HEK293 (cell line): ENCODE results near the gene PSMB11.
A peak's percentile ranks its signal among the peaks of the same experiment; 100 is the strongest.

Experiments
- CTCF ChIA-PET: fragments of 350-600 bp; formaldehyde crosslinking; extraction: SDS; loops from one replicate; lab custom pipeline; 2021; ENCODE audit warnings: antibody characterized with exemption; lab: Yijun Ruan, JAX
- POLR2A ChIA-PET: fragments of 300-600 bp; formaldehyde crosslinking; extraction: SDS; loops from one replicate; lab custom pipeline; 2020; ENCODE audit warnings: antibody characterized with exemption, inconsistent platforms; lab: Yijun Ruan, JAX
- H3K27ac ChIP-seq: fragments of 200-500 bp; sonication (Bioruptor generic); 2 replicates; pipeline ENCODE4 v1.5.1; 2014; ENCODE audit warnings: low read depth, low read length, control low read depth, inconsistent platforms; ENCODE audit errors: extremely low read depth
- H3K36me3 ChIP-seq, 2 experiments: fragments of 200-500 bp in 1 of 2; sonication (Bioruptor generic) in 1 of 2; 1 replicate in 1 of 2; 2 replicates in 1 of 2; pipeline ENCODE4 v1.5.1; 2014 to 2017; ENCODE audit warnings: inconsistent platforms in 2 of 2, low read length in 2 of 2; ENCODE audit not compliant: control insufficient read depth in 2 of 2, insufficient read depth in 1 of 2
- H3K4me1 ChIP-seq: fragments of 200-500 bp; sonication (Bioruptor generic); 2 replicates; pipeline ENCODE4 v1.5.1; 2014; ENCODE audit warnings: mild to moderate bottlenecking, low read length, inconsistent platforms; ENCODE audit not compliant: control insufficient read depth, insufficient read depth
- H3K4me3 ChIP-seq: 2 replicates; pipeline ENCODE4 v1.5.1; 2011; ENCODE audit warnings: low read depth, mild to moderate bottlenecking, control low read depth, low read length, moderate library complexity
- H3K9me3 ChIP-seq: fragments of 200-500 bp; sonication (Bioruptor generic); 2 replicates; pipeline ENCODE4 v1.5.1; 2014; ENCODE audit warnings: low read depth, low read length, inconsistent platforms; ENCODE audit not compliant: control insufficient read depth, insufficient read depth
- GLIS1 ChIP-seq: fragments of 450-650 bp; formaldehyde crosslinking; IDR thresholded peaks from 2 replicates; pipeline ENCODE4 v1.5.1; 2016; ENCODE audit warnings: missing biosample characterization, missing genetic modification characterization
- IKZF3 ChIP-seq: fragments of 450-650 bp; IDR thresholded peaks from 2 replicates; pipeline ENCODE4 v1.5.0; 2018; ENCODE audit warnings: missing biosample characterization, mild to moderate bottlenecking, missing genetic modification characterization, moderate library complexity
- KLF16 ChIP-seq: fragments of 450-650 bp; formaldehyde crosslinking; IDR thresholded peaks from 2 replicates; pipeline ENCODE4 v1.5.1; 2017; ENCODE audit warnings: missing biosample characterization, missing genetic modification characterization
- KLF9 ChIP-seq: fragments of 450-650 bp; formaldehyde crosslinking; IDR thresholded peaks from 2 replicates; pipeline ENCODE4 v1.5.1; 2016; ENCODE audit warnings: missing biosample characterization, missing genetic modification characterization, low read depth
- PRDM4 ChIP-seq: fragments of 450-650 bp; formaldehyde crosslinking; IDR thresholded peaks from 2 replicates; pipeline ENCODE4 v1.5.1; 2017; ENCODE audit warnings: missing biosample characterization, missing genetic modification characterization
- REST ChIP-seq: fragments of 450-650 bp; formaldehyde crosslinking; IDR thresholded peaks from 2 replicates; pipeline ENCODE4 v1.5.1; 2016; ENCODE audit warnings: missing biosample characterization, missing genetic modification characterization
- TRIM28 ChIP-seq: IDR thresholded peaks from 2 replicates; pipeline ENCODE4 v1.6.1; 2011; ENCODE audit warnings: low read length, control low read depth, borderline replicate concordance
- ZBTB17 ChIP-seq: fragments of 450-650 bp; formaldehyde crosslinking; IDR thresholded peaks from 2 replicates; pipeline ENCODE4 v1.5.1; 2016; ENCODE audit warnings: missing biosample characterization, missing genetic modification characterization
- ZBTB20 ChIP-seq: fragments of 450-650 bp; formaldehyde crosslinking; IDR thresholded peaks from 2 replicates; pipeline ENCODE4 v1.5.1; 2016; ENCODE audit warnings: missing biosample characterization, missing genetic modification characterization
- ZBTB44 ChIP-seq: fragments of 450-650 bp; IDR thresholded peaks from 2 replicates; pipeline ENCODE4 v1.5.1; 2018; ENCODE audit warnings: missing biosample characterization, mild to moderate bottlenecking, missing genetic modification characterization
- ZFP69B ChIP-seq: fragments of 450-650 bp; formaldehyde crosslinking; IDR thresholded peaks from 2 replicates; pipeline ENCODE4 v1.5.1; 2016; ENCODE audit warnings: missing biosample characterization, missing genetic modification characterization
- ZNF121 ChIP-seq: fragments of 450-650 bp; formaldehyde crosslinking; IDR thresholded peaks from 2 replicates; pipeline ENCODE4 v1.5.1; 2016; ENCODE audit warnings: missing biosample characterization, missing genetic modification characterization
- ZNF19 ChIP-seq: fragments of 450-650 bp; formaldehyde crosslinking; IDR thresholded peaks from 2 replicates; pipeline ENCODE4; 2016; ENCODE audit warnings: missing biosample characterization, missing genetic modification characterization, low read depth
- ZNF274 ChIP-seq, 2 experiments: fragments of 200-500 bp in 1 of 2; fragments of 450-650 bp in 1 of 2; sonication (Bioruptor generic) in 1 of 2; formaldehyde crosslinking in 1 of 2; IDR thresholded peaks; 2 replicates each; pipeline versions ENCODE4 v1.5.1 to v1.6.1; 2014 to 2016; ENCODE audit warnings: borderline replicate concordance in 1 of 2, inconsistent platforms in 1 of 2, low read length in 1 of 2, missing biosample characterization in 1 of 2, missing genetic modification characterization in 1 of 2
- ZNF324 ChIP-seq: fragments of 450-650 bp; formaldehyde crosslinking; IDR thresholded peaks from 2 replicates; pipeline ENCODE4 v1.5.1; 2016; ENCODE audit warnings: missing biosample characterization, missing genetic modification characterization
- ZNF366 ChIP-seq: fragments of 450-650 bp; formaldehyde crosslinking; conservative IDR thresholded peaks from 2 replicates; pipeline ENCODE4 v1.5.1; 2016; ENCODE audit warnings: missing biosample characterization, missing genetic modification characterization
- ZNF398 ChIP-seq: fragments of 450-650 bp; formaldehyde crosslinking; IDR thresholded peaks from 2 replicates; pipeline ENCODE4 v1.5.1; 2017; ENCODE audit warnings: missing biosample characterization, missing genetic modification characterization
- ZNF544 ChIP-seq: fragments of 450-650 bp; formaldehyde crosslinking; IDR thresholded peaks from 2 replicates; pipeline ENCODE4 v1.5.0; 2017; ENCODE audit warnings: missing biosample characterization, missing genetic modification characterization
- ZNF629 ChIP-seq: fragments of 450-650 bp; formaldehyde crosslinking; IDR thresholded peaks from 2 replicates; pipeline ENCODE4 v1.5.1; 2017; ENCODE audit warnings: missing biosample characterization, missing genetic modification characterization
- ZNF639 ChIP-seq: fragments of 450-650 bp; formaldehyde crosslinking; IDR thresholded peaks from 2 replicates; pipeline ENCODE4 v1.5.1; 2016; ENCODE audit warnings: missing biosample characterization, missing genetic modification characterization
- ZNF670 ChIP-seq: fragments of 450-650 bp; formaldehyde crosslinking; IDR thresholded peaks from 2 replicates; pipeline ENCODE4 v1.5.1; 2016; ENCODE audit warnings: missing biosample characterization, missing genetic modification characterization, low read depth
- ZNF692 ChIP-seq: fragments of 450-650 bp; formaldehyde crosslinking; IDR thresholded peaks from 2 replicates; pipeline ENCODE4 v1.5.1; 2016; ENCODE audit warnings: missing biosample characterization, missing genetic modification characterization
- ZNF76 ChIP-seq: fragments of 450-650 bp; formaldehyde crosslinking; IDR thresholded peaks from 2 replicates; pipeline ENCODE4; 2016; ENCODE audit warnings: low read depth, missing biosample characterization, missing genetic modification characterization, borderline replicate concordance
- ZSCAN30 ChIP-seq: fragments of 450-650 bp; IDR thresholded peaks from 2 replicates; pipeline ENCODE4 v1.5.1; 2018; ENCODE audit warnings: missing biosample characterization, mild to moderate bottlenecking, missing genetic modification characterization, moderate library complexity

The PSMB11 gene

GRCh38 chr14:23071244-23071920 lies 29.4 kb downstream of the PSMB11 start:
- Histone ChIP-seq H3K4me3 (peak overlapping the region; percentile 65), H3K27ac (peak overlapping the region; percentile 84), H3K36me3 (peaks cover 28 to 59% of the 10 kb centered on the region in 2 experiments), H3K4me1 (peaks cover 16% of the 10 kb centered on the region), H3K9me3 (no peaks in the 10 kb centered on the region)
- POLR2A ChIA-PET, result interaction anchor here (0.6 to 3.5 kb wide), 14 partner anchors 8 to 250 kb away, joined by 3 to 48 read pairs (median 4); partner anchors contain the start of genes ACIN1, AJUBA, C14orf119 and PABPN1
- CTCF ChIA-PET, result interaction anchor here (0.6 to 4.0 kb wide), 14 partner anchors 9 to 1160 kb away, joined by 3 to 21 read pairs (median 8); partner anchors contain the start of genes ACIN1, C14orf119 and CDH24
- no peak for TF ChIP-seq PRDM4
- peak; percentile 88 for TF ChIP-seq ZNF76 (tag by site-specific recombination)
- peak; percentile 24; the same call in 1 of the 2 replicates for TF ChIP-seq REST (tag by site-specific recombination)
- TF ChIP-seq ZNF121, result no peak
- TF ChIP-seq TRIM28, result peak; percentile 62; the same call in 1 of the 2 replicates
- 0 out of 2 replicates have a peak, but pooled peaks have one; percentile 51 for TF ChIP-seq ZBTB44 (tag by site-specific recombination)
- peak; percentile 95 for TF ChIP-seq ZNF398 (tag by site-specific recombination)
- peak; percentile 25 for TF ChIP-seq ZBTB20 (tag by site-specific recombination)
- TF ChIP-seq ZNF19 (tag by site-specific recombination), result no peak
- TF ChIP-seq ZBTB17 (tag by site-specific recombination), result peak; percentile 88
- TF ChIP-seq ZNF629 (tag by site-specific recombination), result peak; percentile 71
- TF ChIP-seq KLF16 (tag by site-specific recombination), result peak; percentile 44; the same call in 1 of the 2 replicates
- TF ChIP-seq KLF9 (tag by site-specific recombination), result peak; percentile 43; the same call in 1 of the 2 replicates
- TF ChIP-seq GLIS1 (tag by site-specific recombination), result peak; percentile 100
- peak; percentile 49; the same call in 1 of the 2 replicates for TF ChIP-seq ZFP69B (tag by site-specific recombination)
- TF ChIP-seq ZNF692 (tag by site-specific recombination), result peak; percentile 38; the same call in 1 of the 2 replicates
- TF ChIP-seq ZSCAN30 (tag by site-specific recombination), result peak; percentile 100
- TF ChIP-seq ZNF639 (tag by site-specific recombination), result 0 out of 2 replicates have a peak, but pooled peaks have one; percentile 47
- no peak for TF ChIP-seq ZNF544
- no peak for TF ChIP-seq ZNF274 (IDR thresholded peaks at IDR 0.05; ENCODE audit: low read length)
- no peak for TF ChIP-seq ZNF274 (tag by site-specific recombination; IDR thresholded peaks at IDR 0.05; ENCODE audit: borderline replicate concordance)
- no peak for TF ChIP-seq ZNF670 (tag by site-specific recombination)
- peak; percentile 25; the same call in 1 of the 2 replicates for TF ChIP-seq ZNF324
- peak; percentile 94 for TF ChIP-seq IKZF3
- TF ChIP-seq ZNF366 (tag by site-specific recombination), result peak; percentile 84
